Measurements from ENCODE around the gene RFXAP.

- TF ChIP-seq SP1 (IDR thresholded peaks at IDR 0.05) (no peak), RAD21 (IDR thresholded peaks at IDR 0.05) (no peak), JUND (IDR thresholded peaks at IDR 0.05) (no peak), CTCF (IDR thresholded peaks at IDR 0.05; ENCODE audit: low read depth, low read length, missing input control) (no peak), EGR1 (IDR thresholded peaks at IDR 0.05; ENCODE audit: low read depth in 2 of 2) (no peak), YY1 (IDR thresholded peaks at IDR 0.05) (no peak), MAX (IDR thresholded peaks at IDR 0.05) (no peak), ZBTB33 (IDR thresholded peaks at IDR 0.05) (no peak), GABPA (IDR thresholded peaks at IDR 0.05 in 1 of 2, conservative IDR thresholded peaks at IDR 0.05 in 1 of 2) (no peak), FOXA1 (IDR thresholded peaks at IDR 0.05) (no peak), RXRA (IDR thresholded peaks at IDR 0.05) (no peak), REST (IDR thresholded peaks at IDR 0.05) (no peak), TAF1 (conservative IDR thresholded peaks at IDR 0.05) (no peak)
These were observed 15.3 kb downstream of the RFXAP start for GRCh38 chr13:36834299-36834698.

Data from liver (tissue), 3 donors.